Liver (tissue), 9 donors: ENCODE data around the gene PSMA1. TPM values are rescaled to one million over a fixed set of nuclear protein-coding genes. Genes with fewer than 3 reads are reported as not detected.
A peak's percentile ranks its signal among the peaks of the same experiment; 100 is the strongest.

Experiments
- DNase-seq: peaks from one replicate; pipeline ENCODE4 v3.0.0-alpha.2; 2017; ENCODE audit warnings: low spot score
- H3K27ac ChIP-seq, 2 donors: one replicate each; pipeline ENCODE4 v1.7.0; 2013; ENCODE audit warnings: inconsistent platforms in 2 of 2, low read length in 2 of 2, control low read depth in 1 of 2, low read depth in 1 of 2, mild to moderate bottlenecking in 1 of 2
- H3K27me3 ChIP-seq, 4 donors: one replicate each; pipeline versions ENCODE4 v1.6.1 to v1.7.0; 2013; ENCODE audit warnings: low read length in 3 of 4, inconsistent platforms in 1 of 4, mild to moderate bottlenecking in 1 of 4, moderate library complexity in 1 of 4; ENCODE audit not compliant: control insufficient read depth in 4 of 4, insufficient read depth in 4 of 4
- H3K36me3 ChIP-seq, 4 donors: one replicate each; pipeline versions ENCODE4 v1.6.1 to v1.7.0; 2013; ENCODE audit warnings: low read length in 3 of 4, mild to moderate bottlenecking in 3 of 4, low read depth in 1 of 4, moderate library complexity in 1 of 4; ENCODE audit not compliant: control insufficient read depth in 4 of 4, insufficient read depth in 3 of 4
- H3K4me1 ChIP-seq, 4 donors: one replicate each; pipeline versions ENCODE4 v1.6.1 to v1.7.0; 2013; ENCODE audit warnings: low read length in 3 of 4, mild to moderate bottlenecking in 3 of 4, moderate library complexity in 1 of 4; ENCODE audit not compliant: control insufficient read depth in 4 of 4, insufficient read depth in 4 of 4
- H3K4me3 ChIP-seq, 3 donors: one replicate each; pipeline versions ENCODE4 v1.6.1 to v1.7.0; 2013; ENCODE audit warnings: low read length in 3 of 3, control low read depth in 1 of 3, low read depth in 1 of 3, mild to moderate bottlenecking in 1 of 3
- H3K9ac ChIP-seq, 2 donors: one replicate each; pipeline ENCODE4 v1.7.0; 2013; ENCODE audit warnings: low read length in 2 of 2, mild to moderate bottlenecking in 2 of 2, moderate library complexity in 2 of 2, control low read depth in 1 of 2, low read depth in 1 of 2
- H3K9me3 ChIP-seq, 4 donors: one replicate each; pipeline versions ENCODE4 v1.6.1 to v1.7.0; 2013; ENCODE audit warnings: low read length in 3 of 4; ENCODE audit not compliant: control insufficient read depth in 4 of 4
- EGR1 ChIP-seq, 2 donors: IDR thresholded peaks; 2 replicates each; pipeline ENCODE4 v1.6.1; 2016 to 2018; ENCODE audit warnings: antibody characterized with exemption in 2 of 2, low read depth in 2 of 2
- FOXA1 ChIP-seq: IDR thresholded peaks from 2 replicates; pipeline ENCODE4 v1.6.1; 2016; ENCODE audit warnings: antibody characterized with exemption
- FOXA2 ChIP-seq: IDR thresholded peaks from 2 replicates; pipeline ENCODE4 v1.6.1; 2016; ENCODE audit warnings: antibody characterized with exemption
- GABPA ChIP-seq, 2 donors: IDR thresholded peaks in 1 of 2; conservative IDR thresholded peaks in 1 of 2; 2 replicates each; pipeline ENCODE4 v1.6.1; 2016; ENCODE audit warnings: antibody characterized with exemption in 2 of 2, mild to moderate bottlenecking in 1 of 2, moderate library complexity in 1 of 2
- HNF4A ChIP-seq, 2 donors: conservative IDR thresholded peaks; 2 replicates each; pipeline ENCODE4 v1.6.1; 2016; ENCODE audit warnings: antibody characterized with exemption in 2 of 2, mild to moderate bottlenecking in 2 of 2
- HNF4G ChIP-seq: IDR thresholded peaks from 2 replicates; pipeline ENCODE4 v1.6.1; 2016; ENCODE audit warnings: antibody characterized with exemption
- JUND ChIP-seq, 2 donors: IDR thresholded peaks; 2 replicates each; pipeline ENCODE4 v1.6.1; 2016; ENCODE audit warnings: antibody characterized with exemption in 2 of 2
- NR2F2 ChIP-seq: IDR thresholded peaks from 2 replicates; pipeline ENCODE4 v1.6.1; 2016; ENCODE audit warnings: antibody characterized with exemption
- RAD21 ChIP-seq, 2 donors: IDR thresholded peaks; 2 replicates each; pipeline ENCODE4 v1.6.1; 2016; ENCODE audit warnings: antibody characterized with exemption in 2 of 2, mild to moderate bottlenecking in 2 of 2
- RXRA ChIP-seq, 2 donors: IDR thresholded peaks; 2 replicates each; pipeline ENCODE4 v1.6.1; 2017 to 2018; ENCODE audit warnings: antibody characterized with exemption in 2 of 2, mild to moderate bottlenecking in 1 of 2
- SP1 ChIP-seq: IDR thresholded peaks from 2 replicates; pipeline ENCODE4 v1.6.1; 2018; ENCODE audit warnings: antibody characterized with exemption, mild to moderate bottlenecking
- TAF1 ChIP-seq: conservative IDR thresholded peaks from 2 replicates; pipeline ENCODE4 v1.6.1; 2016; ENCODE audit warnings: antibody characterized with exemption, mild to moderate bottlenecking
- YY1 ChIP-seq: IDR thresholded peaks from 2 replicates; pipeline ENCODE4 v1.6.1; 2016; ENCODE audit warnings: antibody characterized with exemption, mild to moderate bottlenecking
- WGBS: extraction: QIAGEN DNeasy Blood & Tissue Kit; methylation state at CpG from one replicate; pipeline ENCODE4 v1.1.7; 2013; 5-methylcytosine and 5-hydroxymethylcytosine counted together
- polyA plus RNA-seq, 2 donors: library from polyadenylated mRNA; stranded (reverse) in 1 of 2; unstranded in 1 of 2; fragments of 200-250 nt in 1 of 2; fragments of >200 nt in 1 of 2; fragmentation: Nextera tagmentation in 1 of 2; extraction: Ambion mirVana in 1 of 2; gene quantifications; one replicate each; pipeline versions ENCODE4 v1.2.1 to v1.2.3, GENCODE V29; 2013 to 2015
- total RNA-seq, 2 donors: library from RNA; depleted of rRNA; stranded (reverse); fragments of >200 nt; gene quantifications; one replicate each; pipeline ENCODE4 v1.2.3, GENCODE V29; 2014
- TF ChIP-seq, protein P1 (sequence below): fragments of 150-350 bp; IDR thresholded peaks from 2 replicates; pipeline ENCODE4 v1.5.1; 2017; ENCODE audit warnings: improper control_type of control experiment, low read depth, low read length; ENCODE audit not compliant: missing input control
- TF ChIP-seq, protein P2 (sequence below): IDR thresholded peaks from 2 replicates; pipeline ENCODE4 v1.6.1; 2016; ENCODE audit warnings: antibody characterized with exemption
- TF ChIP-seq, protein P3 (sequence below): IDR thresholded peaks from 2 replicates; pipeline ENCODE4 v1.6.1; 2016; ENCODE audit warnings: antibody characterized with exemption, mild to moderate bottlenecking
- TF ChIP-seq, protein P4 (sequence below): IDR thresholded peaks from 2 replicates; pipeline ENCODE4 v1.6.1; 2016; ENCODE audit warnings: antibody characterized with exemption
- TF ChIP-seq, protein P5 (sequence below): IDR thresholded peaks from 2 replicates; pipeline ENCODE4 v1.6.1; 2016; ENCODE audit warnings: antibody characterized with exemption
- donor health status: healthy.
- donor health status: healthy.
- donor health status: healthy.
- donor health status: healthy.
- donor health status: healthy.

The PSMA1 gene
- total and polyA plus RNA-seq, 4 donors: 76.5 to 191 (median 84.7) TPM

DNA sequence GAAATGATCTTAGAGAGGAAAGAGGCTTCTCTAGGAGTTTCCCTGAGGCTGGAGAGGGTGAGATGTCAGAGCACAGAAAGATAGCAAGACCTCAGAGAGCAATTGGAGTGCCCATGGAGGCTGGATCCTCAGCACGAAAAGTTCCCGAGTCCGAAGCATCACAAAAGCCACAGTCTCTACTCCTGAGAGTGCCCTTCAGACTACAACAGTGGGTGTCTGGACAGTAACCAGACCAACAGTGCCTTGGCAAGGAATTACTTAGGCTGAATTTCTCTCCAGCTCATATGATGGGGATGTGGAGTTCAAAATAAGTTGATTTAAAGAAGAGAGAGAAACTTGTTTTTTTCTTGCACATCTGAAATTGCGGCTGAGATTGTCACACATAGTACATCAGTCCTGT is 31.9 kb upstream of the PSMA1 start:
- H3K27ac ChIP-seq: no peak overlapping the region
- no peaks in the 10 kb centered on the region for H3K27me3 ChIP-seq
- 89% methylated on average over 4 of the region's 4 CpGs for WGBS
- H3K4me3 ChIP-seq: no peak overlapping the region
- TF ChIP-seq FOXA1 (no peak), SP1 (no peak), JUND (IDR thresholded peaks at IDR 0.05) (no peak), RXRA (IDR thresholded peaks at IDR 0.05) (no peak), RAD21 (IDR thresholded peaks at IDR 0.05) (no peak), YY1 (no peak), EGR1 (IDR thresholded peaks at IDR 0.05; ENCODE audit: low read depth in 2 of 2) (no peak)
- TF ChIP-seq, protein P1, sequence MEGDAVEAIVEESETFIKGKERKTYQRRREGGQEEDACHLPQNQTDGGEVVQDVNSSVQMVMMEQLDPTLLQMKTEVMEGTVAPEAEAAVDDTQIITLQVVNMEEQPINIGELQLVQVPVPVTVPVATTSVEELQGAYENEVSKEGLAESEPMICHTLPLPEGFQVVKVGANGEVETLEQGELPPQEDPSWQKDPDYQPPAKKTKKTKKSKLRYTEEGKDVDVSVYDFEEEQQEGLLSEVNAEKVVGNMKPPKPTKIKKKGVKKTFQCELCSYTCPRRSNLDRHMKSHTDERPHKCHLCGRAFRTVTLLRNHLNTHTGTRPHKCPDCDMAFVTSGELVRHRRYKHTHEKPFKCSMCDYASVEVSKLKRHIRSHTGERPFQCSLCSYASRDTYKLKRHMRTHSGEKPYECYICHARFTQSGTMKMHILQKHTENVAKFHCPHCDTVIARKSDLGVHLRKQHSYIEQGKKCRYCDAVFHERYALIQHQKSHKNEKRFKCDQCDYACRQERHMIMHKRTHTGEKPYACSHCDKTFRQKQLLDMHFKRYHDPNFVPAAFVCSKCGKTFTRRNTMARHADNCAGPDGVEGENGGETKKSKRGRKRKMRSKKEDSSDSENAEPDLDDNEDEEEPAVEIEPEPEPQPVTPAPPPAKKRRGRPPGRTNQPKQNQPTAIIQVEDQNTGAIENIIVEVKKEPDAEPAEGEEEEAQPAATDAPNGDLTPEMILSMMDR: no peak
- TF ChIP-seq, protein P2, sequence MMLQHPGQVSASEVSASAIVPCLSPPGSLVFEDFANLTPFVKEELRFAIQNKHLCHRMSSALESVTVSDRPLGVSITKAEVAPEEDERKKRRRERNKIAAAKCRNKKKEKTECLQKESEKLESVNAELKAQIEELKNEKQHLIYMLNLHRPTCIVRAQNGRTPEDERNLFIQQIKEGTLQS: no peak
- H3K9ac ChIP-seq: no peak overlapping the region
- peaks cover 3 to 37% (median 12%) of the 10 kb centered on the region in 4 donors for H3K4me1 ChIP-seq
- DNase-seq: no peak
- no peaks in the 10 kb centered on the region for H3K9me3 ChIP-seq
- no peaks in the 10 kb centered on the region for H3K36me3 ChIP-seq

DNA sequence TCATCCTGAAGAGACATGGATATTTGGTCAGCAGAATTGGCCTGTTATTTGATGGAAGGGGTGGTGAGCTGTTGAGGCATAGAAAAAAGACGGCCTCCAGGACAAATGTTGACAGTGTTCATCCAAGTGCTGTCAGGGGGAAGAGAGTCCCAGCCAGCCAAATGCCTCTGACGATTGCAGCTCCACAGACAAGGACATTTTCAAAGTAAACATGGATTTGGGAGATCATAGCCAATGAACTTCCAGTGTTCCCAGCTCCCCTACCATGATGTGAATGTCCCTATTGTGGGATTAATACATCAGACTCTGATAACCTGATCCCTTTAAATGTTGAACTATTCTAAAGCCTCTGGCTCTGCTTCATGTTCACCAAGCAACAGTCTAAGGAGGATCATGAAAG is 31.2 kb upstream of the PSMA1 start:
- Histone ChIP-seq H3K4me3 (no peak overlapping the region), H3K9me3 (no peaks in the 10 kb centered on the region), H3K27me3 (no peaks in the 10 kb centered on the region), H3K9ac (no peak overlapping the region), H3K36me3 (no peaks in the 10 kb centered on the region), H3K4me1 (peaks cover 3 to 35% (median 12%) of the 10 kb centered on the region in 4 donors), H3K27ac (no peak overlapping the region)
- peak in 1 of 2 donors; percentile 12 for TF ChIP-seq JUND (IDR thresholded peaks at IDR 0.05)
- TF ChIP-seq, protein P3, sequence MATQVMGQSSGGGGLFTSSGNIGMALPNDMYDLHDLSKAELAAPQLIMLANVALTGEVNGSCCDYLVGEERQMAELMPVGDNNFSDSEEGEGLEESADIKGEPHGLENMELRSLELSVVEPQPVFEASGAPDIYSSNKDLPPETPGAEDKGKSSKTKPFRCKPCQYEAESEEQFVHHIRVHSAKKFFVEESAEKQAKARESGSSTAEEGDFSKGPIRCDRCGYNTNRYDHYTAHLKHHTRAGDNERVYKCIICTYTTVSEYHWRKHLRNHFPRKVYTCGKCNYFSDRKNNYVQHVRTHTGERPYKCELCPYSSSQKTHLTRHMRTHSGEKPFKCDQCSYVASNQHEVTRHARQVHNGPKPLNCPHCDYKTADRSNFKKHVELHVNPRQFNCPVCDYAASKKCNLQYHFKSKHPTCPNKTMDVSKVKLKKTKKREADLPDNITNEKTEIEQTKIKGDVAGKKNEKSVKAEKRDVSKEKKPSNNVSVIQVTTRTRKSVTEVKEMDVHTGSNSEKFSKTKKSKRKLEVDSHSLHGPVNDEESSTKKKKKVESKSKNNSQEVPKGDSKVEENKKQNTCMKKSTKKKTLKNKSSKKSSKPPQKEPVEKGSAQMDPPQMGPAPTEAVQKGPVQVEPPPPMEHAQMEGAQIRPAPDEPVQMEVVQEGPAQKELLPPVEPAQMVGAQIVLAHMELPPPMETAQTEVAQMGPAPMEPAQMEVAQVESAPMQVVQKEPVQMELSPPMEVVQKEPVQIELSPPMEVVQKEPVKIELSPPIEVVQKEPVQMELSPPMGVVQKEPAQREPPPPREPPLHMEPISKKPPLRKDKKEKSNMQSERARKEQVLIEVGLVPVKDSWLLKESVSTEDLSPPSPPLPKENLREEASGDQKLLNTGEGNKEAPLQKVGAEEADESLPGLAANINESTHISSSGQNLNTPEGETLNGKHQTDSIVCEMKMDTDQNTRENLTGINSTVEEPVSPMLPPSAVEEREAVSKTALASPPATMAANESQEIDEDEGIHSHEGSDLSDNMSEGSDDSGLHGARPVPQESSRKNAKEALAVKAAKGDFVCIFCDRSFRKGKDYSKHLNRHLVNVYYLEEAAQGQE: no peak
- TF ChIP-seq, protein P4, sequence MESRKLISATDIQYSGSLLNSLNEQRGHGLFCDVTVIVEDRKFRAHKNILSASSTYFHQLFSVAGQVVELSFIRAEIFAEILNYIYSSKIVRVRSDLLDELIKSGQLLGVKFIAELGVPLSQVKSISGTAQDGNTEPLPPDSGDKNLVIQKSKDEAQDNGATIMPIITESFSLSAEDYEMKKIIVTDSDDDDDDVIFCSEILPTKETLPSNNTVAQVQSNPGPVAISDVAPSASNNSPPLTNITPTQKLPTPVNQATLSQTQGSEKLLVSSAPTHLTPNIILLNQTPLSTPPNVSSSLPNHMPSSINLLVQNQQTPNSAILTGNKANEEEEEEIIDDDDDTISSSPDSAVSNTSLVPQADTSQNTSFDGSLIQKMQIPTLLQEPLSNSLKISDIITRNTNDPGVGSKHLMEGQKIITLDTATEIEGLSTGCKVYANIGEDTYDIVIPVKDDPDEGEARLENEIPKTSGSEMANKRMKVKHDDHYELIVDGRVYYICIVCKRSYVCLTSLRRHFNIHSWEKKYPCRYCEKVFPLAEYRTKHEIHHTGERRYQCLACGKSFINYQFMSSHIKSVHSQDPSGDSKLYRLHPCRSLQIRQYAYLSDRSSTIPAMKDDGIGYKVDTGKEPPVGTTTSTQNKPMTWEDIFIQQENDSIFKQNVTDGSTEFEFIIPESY: no peak
- peak; percentile 52 for TF ChIP-seq SP1
- TF ChIP-seq GABPA (IDR thresholded peaks at IDR 0.05 in 1 of 2, conservative IDR thresholded peaks at IDR 0.05 in 1 of 2): no peak
- TF ChIP-seq, protein P5, sequence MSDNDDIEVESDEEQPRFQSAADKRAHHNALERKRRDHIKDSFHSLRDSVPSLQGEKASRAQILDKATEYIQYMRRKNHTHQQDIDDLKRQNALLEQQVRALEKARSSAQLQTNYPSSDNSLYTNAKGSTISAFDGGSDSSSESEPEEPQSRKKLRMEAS: peak; percentile 28
- TF ChIP-seq, protein P2: peak; percentile 14
- TF ChIP-seq NR2F2: peak; percentile 27
- peak in 1 of 2 donors; percentile 9 for TF ChIP-seq RAD21 (IDR thresholded peaks at IDR 0.05)
- peak; percentile 83 for TF ChIP-seq FOXA2
- TF ChIP-seq HNF4A (conservative IDR thresholded peaks at IDR 0.05): peak; percentile 8 to 18
- TF ChIP-seq YY1: peak; percentile 56
- TF ChIP-seq, protein P1: no peak
- TF ChIP-seq EGR1 (IDR thresholded peaks at IDR 0.05; ENCODE audit: low read depth in 2 of 2): no peak
- peak in 1 of 2 donors; percentile 51 for TF ChIP-seq RXRA (IDR thresholded peaks at IDR 0.05)
- TF ChIP-seq HNF4G: no peak
- no peak for TF ChIP-seq FOXA1
- no peak for TF ChIP-seq TAF1
- DNase-seq: no peak
- 22% methylated on average over 2 of the region's 2 CpGs for WGBS
